Measurements from ENCODE around the gene MDC1. TPM values are rescaled to one million over a fixed set of nuclear protein-coding genes. Genes with fewer than 3 reads are reported as not detected.

Gene MDC1
- total RNA-seq, 1 experiment from 2014 or later: 77.6 TPM

DNA sequence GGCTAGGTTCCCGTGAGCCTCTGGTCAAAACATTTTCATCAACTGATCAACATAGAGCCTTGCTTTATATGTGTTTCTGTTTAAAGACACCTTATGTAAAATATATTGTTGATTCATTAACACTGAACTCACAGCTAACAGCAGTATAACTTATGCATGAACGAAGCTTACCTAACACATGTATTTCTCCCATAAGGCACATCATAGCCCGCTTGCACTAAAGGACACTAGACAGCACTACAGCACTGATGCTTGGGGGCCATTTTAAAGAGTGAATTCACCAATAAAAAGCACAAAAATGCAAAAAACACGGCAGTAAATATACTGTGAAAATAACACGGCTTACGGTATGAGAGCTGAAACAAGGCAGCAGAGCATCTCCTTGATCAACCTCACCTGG lies 21.5 kb upstream of the MDC1 start:
- Mint-ChIP-seq H3K27ac (no peak overlapping the region), H3K27me3 (ENCODE audit: low read depth) (peaks cover under 1% of the 10 kb centered on the region; the same call in 1 of the 2 replicates), H3K4me3 (no peak overlapping the region), H3K9me3 (no peaks in the 10 kb centered on the region; a peak in 3 of 5 replicates), H3K36me3 (ENCODE audit: insufficient read depth in 1 of 3, low read depth in 3 of 3) (peaks cover 59 to 80% (median 73%) of the 10 kb centered on the region in 3 experiments), H3K4me1 (peaks cover 15 to 16% of the 10 kb centered on the region in 2 experiments)
- H3K56ac ChIP-seq (ENCODE audit: insufficient read length, low read depth, low read length): no peak overlapping the region
- no peak for DNase-seq
- no peak overlapping the region for H2AK5ac ChIP-seq (ENCODE audit: insufficient read length, low read length)
- no peak for TF ChIP-seq CTCF (conservative IDR thresholded peaks at IDR 0.05)
- H2BK120ac ChIP-seq (ENCODE audit: low read depth, low read length, poor library complexity, severe bottlenecking): no peak overlapping the region
- no peak overlapping the region for H3K23ac ChIP-seq (ENCODE audit: insufficient read length, low read depth, low read length)
- H4K5ac ChIP-seq (ENCODE audit: insufficient read length, low read depth, low read length): no peak overlapping the region
- H2BK5ac ChIP-seq (ENCODE audit: insufficient read length, low read length): no peak overlapping the region
- no peak overlapping the region for H3K14ac ChIP-seq (ENCODE audit: insufficient read depth, low read length)
- no peak overlapping the region for H4K91ac ChIP-seq (ENCODE audit: insufficient read length, low read depth, low read length)
- H3K79me2 ChIP-seq (ENCODE audit: insufficient read depth, low read length): peaks cover 9% of the 10 kb centered on the region; the same call in 1 of the 2 replicates
- no peak overlapping the region for H3K4me2 ChIP-seq (ENCODE audit: insufficient read depth, insufficient read length, low read length)
- H3K18ac ChIP-seq (ENCODE audit: insufficient read length, low read depth, low read length): no peak overlapping the region
- H3K9me3 ChIP-seq (ENCODE audit: control insufficient read depth, low read depth, low read length): no peaks in the 10 kb centered on the region
- H3K23me2 ChIP-seq (ENCODE audit: insufficient read length, low read depth, low read length, poor library complexity, severe bottlenecking): peaks cover 14% of the 10 kb centered on the region
- no peak overlapping the region for H4K8ac ChIP-seq (replicated peaks; ENCODE audit: insufficient read length, low read depth, low read length)
- no peak overlapping the region for H2BK12ac ChIP-seq (ENCODE audit: insufficient read length, low read depth, low read length)
- H3K27ac ChIP-seq (ENCODE audit: insufficient read length, low read depth, low read length): no peak overlapping the region
- H2BK20ac ChIP-seq (ENCODE audit: low read depth, low read length, poor library complexity, severe bottlenecking): no peak overlapping the region
- H2AFZ ChIP-seq (ENCODE audit: low read length): no peak overlapping the region
- no CpG with 5 or more reads among the region's 6 CpGs for WGBS (ENCODE audit: extremely low coverage, insufficient read length, low lambda C conversion rate)
- H2BK15ac ChIP-seq (ENCODE audit: low read depth, low read length): no peak overlapping the region
- H3K9ac ChIP-seq (ENCODE audit: extremely low read depth, insufficient read length, low read length): no peak overlapping the region
- no peak overlapping the region for H3K4ac ChIP-seq (ENCODE audit: low read depth, low read length)
- H3T11ph ChIP-seq (ENCODE audit: low read length): no peak overlapping the region
- H4K20me1 ChIP-seq (ENCODE audit: control insufficient read depth, insufficient read depth, insufficient read length): peaks cover 2% of the 10 kb centered on the region
- H3K79me1 ChIP-seq (ENCODE audit: insufficient read depth, low read depth, low read length, poor library complexity, severe bottlenecking): peaks cover 6% of the 10 kb centered on the region
- H3K27me3 ChIP-seq (ENCODE audit: insufficient read depth, low read length): no peaks in the 10 kb centered on the region
- H3K4me1 ChIP-seq (ENCODE audit: insufficient read depth, low read length): no peaks in the 10 kb centered on the region

All from H9 (cell line).